HepG2 (cell line): ENCODE measurements around the gene SMIM34. TPM values are rescaled to one million over a fixed set of nuclear protein-coding genes. Genes with fewer than 3 reads are reported as not detected.
"Not testable (repeated sequence)": the region's sequence is repeated elsewhere in the genome, so short reads cannot be mapped to it uniquely, and the experiment has no call there.

ENCODE experiments used
- ATAC-seq: fragments of 200-7000 bp; cut with Tn5 transposase; 3 replicates; pipeline ENCODE4 v1.9.1; 2020; ENCODE audit warnings: mild to moderate bottlenecking, moderate library complexity
- BruUV-seq: library from RNA; stranded (reverse); fragments of 400-500 nt; replicated peaks from 2 replicates; lab custom pipeline; 2021; lab: Mats Ljungman, UMichigan
- CTCF ChIA-PET: fragments of 300-600 bp; formaldehyde crosslinking; extraction: SDS; loops from one replicate; lab custom pipeline; 2021; ENCODE audit warnings: low total read pairs, inconsistent platforms, low intra/inter-chr PET ratio; lab: Yijun Ruan, JAX
- POLR2A ChIA-PET: fragments of 350-600 bp; sonication (Branson Sonifier 250); formaldehyde crosslinking; loops from one replicate; lab custom pipeline; 2020; ENCODE audit warnings: antibody characterized with exemption, inconsistent platforms; lab: Yijun Ruan, JAX
- DNase-seq: peaks from one replicate; pipeline ENCODE4 v3.0.0-alpha.2; 2015; ENCODE audit warnings: low spot score
- FAIRE-seq: peaks from 3 replicates; lab custom pipeline; 2011; peaks lifted over from hg19 to GRCh38; lab: Jason Lieb, UNC
- H2AFZ ChIP-seq: one replicate; pipeline ENCODE4 v1.6.1; 2011; ENCODE audit warnings: low read length, inconsistent platforms
- H3K27ac ChIP-seq: fragments of 300-600 bp; 3 replicates; pipeline ENCODE4 v1.8.0; 2011; ENCODE audit warnings: mixed run types, mild to moderate bottlenecking, mixed read lengths, low read length, inconsistent platforms; ENCODE audit not compliant: insufficient read depth; ENCODE audit errors: extremely low read length
- H3K27me3 ChIP-seq, 2 experiments: fragments of 200-600 bp in 1 of 2; 2 replicates in 1 of 2; 3 replicates in 1 of 2; pipeline versions ENCODE4 v1.6.0 to v1.8.0; 2011; ENCODE audit warnings: low read length in 2 of 2, mild to moderate bottlenecking in 2 of 2, moderate library complexity in 2 of 2, inconsistent platforms in 1 of 2; ENCODE audit not compliant: insufficient read depth in 2 of 2, control insufficient read depth in 1 of 2
- H3K36me3 ChIP-seq, 2 experiments: fragments of 200-600 bp in 1 of 2; replicated peaks in 1 of 2; 2 replicates in 1 of 2; 3 replicates in 1 of 2; pipeline versions ENCODE4 v1.5.1 to v1.8.0; 2011; ENCODE audit warnings: low read length in 2 of 2, inconsistent platforms in 1 of 2; ENCODE audit not compliant: insufficient read depth in 2 of 2, control insufficient read depth in 1 of 2
- H3K4me1 ChIP-seq: 2 replicates; pipeline ENCODE4 v1.5.1; 2012; ENCODE audit warnings: low read length, inconsistent platforms; ENCODE audit not compliant: insufficient read depth
- H3K4me2 ChIP-seq: 2 replicates; pipeline ENCODE4 v1.6.0; 2011; ENCODE audit warnings: low read depth, low read length, inconsistent platforms
- H3K4me3 ChIP-seq, 3 experiments: fragments of 200-600 bp in 1 of 3; sonication (generic), shearing (Covaris generic) in 1 of 3; replicated peaks in 1 of 3; 2 replicates each; pipeline ENCODE4 v1.5.1; 2011 to 2016; ENCODE audit warnings: low read length in 3 of 3, inconsistent platforms in 2 of 3, low read depth in 2 of 3, mild to moderate bottlenecking in 2 of 3, control low read depth in 1 of 3, mixed read lengths in 1 of 3; ENCODE audit not compliant: insufficient read depth in 1 of 3
- H3K79me2 ChIP-seq: one replicate; pipeline ENCODE4 v1.6.1; 2011; ENCODE audit warnings: low read length, inconsistent platforms; ENCODE audit not compliant: insufficient read depth
- H3K9ac ChIP-seq: 2 replicates; pipeline ENCODE4 v1.6.0; 2011; ENCODE audit warnings: mild to moderate bottlenecking, low read depth, low read length, inconsistent platforms; ENCODE audit not compliant: insufficient read depth
- H3K9me3 ChIP-seq: 2 replicates; pipeline ENCODE4 v1.5.1; 2012; ENCODE audit warnings: mild to moderate bottlenecking, low read length
- H4K20me1 ChIP-seq: 2 replicates; pipeline ENCODE4 v1.6.0; 2011; ENCODE audit warnings: inconsistent platforms, mild to moderate bottlenecking, low read length, moderate library complexity; ENCODE audit not compliant: insufficient read depth
- WGBS: methylation state at CpG from one replicate; pipeline ENCODE4 v1.1.6; 2017; ENCODE audit warnings: low lambda C conversion rate; 5-methylcytosine and 5-hydroxymethylcytosine counted together
- in situ Hi-C: cut with HindIII; loops from 2 replicates; pipeline ENCODE4 v1.10.0; 2017; ENCODE audit warnings: low pct_unique_long_range_greater_than_20kb; ENCODE audit not compliant: extremely low pct_ligation_motif_present
- intact Hi-C: fragments of 100-400 bp; cut with micrococcal nuclease; formaldehyde crosslinking; loops from one replicate; pipeline ENCODE4 v1.10.0; 2022; ENCODE audit not compliant: unreplicated experiment
- polyA plus RNA-seq, 8 experiments: library from polyadenylated mRNA; depleted of rRNA in 3 of 8; stranded (reverse) in 7 of 8; unstranded in 1 of 8; fragments of >200 nt; fragmentation: Illumina TruSeq in 4 of 8; extraction: Trizol in 4 of 8; gene quantifications; 2 replicates each; pipeline versions ENCODE4 v1.2.1 to v1.2.3, GENCODE V29; 2011 to 2016; ENCODE audit warnings: low read depth in 4 of 8, missing spikeins in 1 of 8, mixed read lengths in 1 of 8; ENCODE audit not compliant: insufficient read depth in 1 of 8
- total RNA-seq, 5 experiments: library from RNA; depleted of rRNA; stranded (reverse); fragments of >200 nt; fragmentation: Illumina TruSeq; extraction: Trizol; gene quantifications; 2 replicates each; pipeline ENCODE4 v1.2.3, GENCODE V29; 2016; ENCODE audit warnings: low read depth in 1 of 5

Gene SMIM34
- total and polyA plus RNA-seq, 2 of the 13 experiments (the other 11 are each of a cell fraction or from before 2014, with no cell fraction given): not detected

GRCh38 chr21:34417448-34418077 is 6.2 kb downstream of the SMIM34 start:
- BruUV-seq, intact Hi-C loops, H3K9ac ChIP-seq, FAIRE-seq, H3K4me1 ChIP-seq, DNase-seq, H4K20me1 ChIP-seq, H3K36me3 ChIP-seq, H3K4me3 ChIP-seq, in situ Hi-C loops, H3K4me2 ChIP-seq, H3K27ac ChIP-seq, ATAC-seq, H2AFZ ChIP-seq, H3K79me2 ChIP-seq, POLR2A ChIA-PET, CTCF ChIA-PET, H3K9me3 ChIP-seq, H3K27me3 ChIP-seq: not testable (repeated sequence)
- WGBS: no CpG with 5 or more reads among the region's 5 CpGs

- H3K27me3 ChIP-seq, H3K9me3 ChIP-seq, H3K27ac ChIP-seq, H3K9ac ChIP-seq, POLR2A ChIA-PET, H3K4me1 ChIP-seq, H4K20me1 ChIP-seq, FAIRE-seq, H3K79me2 ChIP-seq, H2AFZ ChIP-seq, CTCF ChIA-PET, intact Hi-C loops, BruUV-seq, H3K4me3 ChIP-seq, H3K36me3 ChIP-seq, DNase-seq, ATAC-seq, H3K4me2 ChIP-seq, in situ Hi-C loops: not testable (repeated sequence)
- no CpG with 5 or more reads among the region's 9 CpGs for WGBS
Measured at GRCh38 chr21:34407294-34407693, 16.5 kb downstream of the SMIM34 start.

- FAIRE-seq, H3K9me3 ChIP-seq, POLR2A ChIA-PET, H3K27ac ChIP-seq, H3K4me1 ChIP-seq, CTCF ChIA-PET, DNase-seq, BruUV-seq, H3K4me2 ChIP-seq, H3K27me3 ChIP-seq, H4K20me1 ChIP-seq, in situ Hi-C loops, H2AFZ ChIP-seq, ATAC-seq, intact Hi-C loops, H3K9ac ChIP-seq, H3K36me3 ChIP-seq, H3K79me2 ChIP-seq, H3K4me3 ChIP-seq: not testable (repeated sequence)
- no CpG with 5 or more reads among the region's 2 CpGs for WGBS
Measured at GRCh38 chr21:34406676-34407075, 17.1 kb downstream of the SMIM34 start.

- no CpG with 5 or more reads among the region's 6 CpGs for WGBS
- H3K79me2 ChIP-seq, in situ Hi-C loops, H3K4me3 ChIP-seq, H4K20me1 ChIP-seq, H3K9ac ChIP-seq, H3K9me3 ChIP-seq, CTCF ChIA-PET, POLR2A ChIA-PET, H3K27ac ChIP-seq, H3K36me3 ChIP-seq, H3K4me2 ChIP-seq, H3K4me1 ChIP-seq, ATAC-seq, FAIRE-seq, BruUV-seq, DNase-seq, H3K27me3 ChIP-seq, H2AFZ ChIP-seq, intact Hi-C loops: not testable (repeated sequence)
Measured at GRCh38 chr21:34406102-34406501, 17.6 kb downstream of the SMIM34 start.
